Panc1 (cell line): ENCODE measurements around the gene CAPN15.

ENCODE experiments used
- CTCF ChIP-seq: fragments of 450-650 bp; IDR thresholded peaks from 2 replicates; pipeline ENCODE4 v1.5.1; 2017; ENCODE audit warnings: mild to moderate bottlenecking
- POLR2AphosphoS5 ChIP-seq: IDR thresholded peaks from 2 replicates; pipeline ENCODE4 v1.6.1; 2012; ENCODE audit warnings: mild to moderate bottlenecking, low read depth, low read length, moderate library complexity
- REST ChIP-seq, 2 experiments: IDR thresholded peaks; 2 replicates each; pipeline ENCODE4 v1.6.1; 2011 to 2012; ENCODE audit warnings: low read depth in 2 of 2, control low read depth in 1 of 2, low read length in 1 of 2, mild to moderate bottlenecking in 1 of 2, moderate library complexity in 1 of 2; ENCODE audit not compliant: insufficient read depth in 1 of 2

DNA sequence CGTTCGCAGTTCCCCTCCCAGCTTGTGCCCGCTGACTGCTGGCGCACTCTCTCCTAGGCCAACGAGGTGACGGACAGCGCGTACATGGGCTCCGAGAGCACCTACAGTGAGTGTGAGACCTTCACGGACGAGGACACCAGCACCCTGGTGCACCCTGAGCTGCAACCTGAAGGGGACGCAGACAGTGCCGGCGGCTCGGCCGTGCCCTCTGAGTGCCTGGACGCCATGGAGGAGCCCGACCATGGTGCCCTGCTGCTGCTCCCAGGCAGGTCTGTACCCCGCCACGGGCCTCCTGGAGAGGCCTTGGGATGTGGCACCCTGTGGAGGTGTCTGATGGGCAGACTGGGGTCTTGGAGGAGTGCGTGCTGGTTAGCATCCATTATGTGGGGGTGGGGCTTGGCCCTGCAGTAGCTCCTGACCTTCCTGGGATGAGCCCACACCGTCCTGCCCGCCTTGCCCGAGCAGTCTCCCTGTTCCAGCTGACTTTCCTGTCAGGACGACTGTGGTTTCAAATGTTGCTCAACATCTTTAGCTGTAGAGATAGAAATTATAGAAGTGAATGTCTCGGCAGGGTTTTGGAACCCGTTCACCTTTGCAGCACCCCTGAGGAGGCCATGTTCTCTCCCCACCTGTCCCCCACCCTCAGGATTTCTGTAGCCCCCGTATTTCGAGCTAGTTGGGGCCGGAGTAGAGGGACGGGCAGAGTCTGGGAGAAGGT lies 44.9 kb upstream of the CAPN15 start:
- TF ChIP-seq CTCF (no peak), POLR2AphosphoS5 (no peak), REST (IDR thresholded peaks at IDR 0.05; ENCODE audit: insufficient read depth in 1 of 2, low read depth in 2 of 2, low read length in 1 of 2) (no peak)
